ENCODE results near the gene CDC20B.
"Not testable (repeated sequence)": the region's sequence is repeated elsewhere in the genome, so short reads cannot be mapped to it uniquely, and the experiment has no call there.

The CDC20B gene

GRCh38 chr5:55134053-55134722 is 38.8 kb downstream of the CDC20B start:
- in situ Hi-C loops (cut with HindIII; ENCODE audit: low sequenced_read_pairs): loop anchor here (25.0 kb wide), 1 partner anchor 197 kb away; no protein-coding TSS in a partner anchor
- no peak for DNase-seq (ENCODE audit: low read depth)
- no peak for TF ChIP-seq CTCF (IDR thresholded peaks at IDR 0.05; ENCODE audit: low read depth, low read length, missing control alignments)
- H3K4me3 ChIP-seq (ENCODE audit: low read depth, low read length): no peak overlapping the region

- H3K4me3 ChIP-seq (ENCODE audit: low read depth, low read length): no peak overlapping the region
- DNase-seq (ENCODE audit: low read depth): no peak
- TF ChIP-seq CTCF (IDR thresholded peaks at IDR 0.05; ENCODE audit: low read depth, low read length, missing control alignments): no peak
- in situ Hi-C loops (cut with HindIII; ENCODE audit: low sequenced_read_pairs): no loop called here
These were observed 49.6 kb downstream of the CDC20B start for GRCh38 chr5:55123365-55123764.

- no peak for DNase-seq (ENCODE audit: low read depth)
- in situ Hi-C loops (cut with HindIII; ENCODE audit: low sequenced_read_pairs): no loop called here
- no peak overlapping the region for H3K4me3 ChIP-seq (ENCODE audit: low read depth, low read length)
- no peak for TF ChIP-seq CTCF (IDR thresholded peaks at IDR 0.05; ENCODE audit: low read depth, low read length, missing control alignments)
These were observed 58.9 kb downstream of the CDC20B start for GRCh38 chr5:55114061-55114460.

GRCh38 chr5:55113327-55113726 is 59.6 kb downstream of the CDC20B start:
- DNase-seq (ENCODE audit: low read depth): no peak
- in situ Hi-C loops (cut with HindIII; ENCODE audit: low sequenced_read_pairs): no loop called here
- no peak overlapping the region for H3K4me3 ChIP-seq (ENCODE audit: low read depth, low read length)
- TF ChIP-seq CTCF (IDR thresholded peaks at IDR 0.05; ENCODE audit: low read depth, low read length, missing control alignments): no peak

- in situ Hi-C loops (cut with HindIII; ENCODE audit: low sequenced_read_pairs): no loop called here
These were observed 62.8 kb downstream of the CDC20B start for GRCh38 chr5:55110217-55110616.

GRCh38 chr5:55108661-55109060 is 64.3 kb downstream of the CDC20B start:
- in situ Hi-C loops (cut with HindIII; ENCODE audit: low sequenced_read_pairs): no loop called here
- TF ChIP-seq CTCF (IDR thresholded peaks at IDR 0.05; ENCODE audit: low read depth, low read length, missing control alignments): no peak
- no peak for DNase-seq (ENCODE audit: low read depth)
- no peak overlapping the region for H3K4me3 ChIP-seq (ENCODE audit: low read depth, low read length)

More at GRCh38 chr5:55110217-55110616, 62.8 kb downstream of the CDC20B start:
- H3K4me3 ChIP-seq (ENCODE audit: low read depth, low read length): no peak overlapping the region
- no peak for TF ChIP-seq CTCF (IDR thresholded peaks at IDR 0.05; ENCODE audit: low read depth, low read length, missing control alignments)
- no peak for DNase-seq (ENCODE audit: low read depth)

GRCh38 chr5:55105976-55106375 is 67.0 kb downstream of the CDC20B start:
- DNase-seq (ENCODE audit: low read depth); H3K4me3 ChIP-seq (ENCODE audit: low read depth, low read length); in situ Hi-C loops (cut with HindIII; ENCODE audit: low sequenced_read_pairs): not testable (repeated sequence)
